ENCODE data around the gene PTPRR. TPM values are rescaled to one million over a fixed set of nuclear protein-coding genes. Genes with fewer than 3 reads are reported as not detected.

PTPRR gene
- total RNA-seq, 2 donors from 2014 or later: 0.37 to 0.51 TPM

GRCh38 chr12:70691018-70691672 lies 229.4 kb downstream of the PTPRR start:
- Histone ChIP-seq H3K4me3 (no peak overlapping the region), H3K9me3 (no peaks in the 10 kb centered on the region), H3K4me1 (peaks cover 0 to 11% of the 10 kb centered on the region in 2 donors), H3K27me3 (no peaks in the 10 kb centered on the region), H3K27ac (peak overlapping the region in 1 of 2 donors; percentile 44), H3K36me3 (no peaks in the 10 kb centered on the region)
- DNase-seq (ENCODE audit: low spot score): no peak
- no peak for TF ChIP-seq CTCF (IDR thresholded peaks at IDR 0.05)

GRCh38 chr12:70686907-70687306 lies 233.6 kb downstream of the PTPRR start:
- DNase-seq (ENCODE audit: low spot score): no peak
- no peak for TF ChIP-seq CTCF (IDR thresholded peaks at IDR 0.05)

GRCh38 chr12:70686299-70686698 lies 234.2 kb downstream of the PTPRR start:
- H3K4me3 ChIP-seq: no peak overlapping the region
- TF ChIP-seq CTCF (IDR thresholded peaks at IDR 0.05): no peak

More at GRCh38 chr12:70686907-70687306, 233.6 kb downstream of the PTPRR start:
- H3K27me3 ChIP-seq: no peaks in the 10 kb centered on the region
- no peak overlapping the region for H3K4me3 ChIP-seq
- no peak overlapping the region for H3K27ac ChIP-seq
- H3K4me1 ChIP-seq: peaks cover 0 to 11% of the 10 kb centered on the region in 2 donors
- no peaks in the 10 kb centered on the region for H3K9me3 ChIP-seq
- no peaks in the 10 kb centered on the region for H3K36me3 ChIP-seq

GRCh38 chr12:70683976-70684375 lies 236.6 kb downstream of the PTPRR start:
- Histone ChIP-seq H3K4me1 (no peaks in the 10 kb centered on the region), H3K27me3 (no peaks in the 10 kb centered on the region), H3K9me3 (no peaks in the 10 kb centered on the region), H3K4me3 (no peak overlapping the region), H3K27ac (no peak overlapping the region), H3K36me3 (no peaks in the 10 kb centered on the region)
- TF ChIP-seq CTCF (IDR thresholded peaks at IDR 0.05): no peak
- DNase-seq (ENCODE audit: low spot score): no peak

More at GRCh38 chr12:70686299-70686698, 234.2 kb downstream of the PTPRR start:
- no peaks in the 10 kb centered on the region for H3K9me3 ChIP-seq
- H3K36me3 ChIP-seq: no peaks in the 10 kb centered on the region
- peaks cover 0 to 8% of the 10 kb centered on the region in 2 donors for H3K4me1 ChIP-seq
- DNase-seq (ENCODE audit: low spot score): no peak
- no peak overlapping the region for H3K27ac ChIP-seq
- no peaks in the 10 kb centered on the region for H3K27me3 ChIP-seq

- no peak overlapping the region for H3K4me3 ChIP-seq
- no peaks in the 10 kb centered on the region for H3K36me3 ChIP-seq
- no peak overlapping the region for H3K27ac ChIP-seq
- H3K27me3 ChIP-seq: no peaks in the 10 kb centered on the region
- no peak for DNase-seq (ENCODE audit: low spot score)
- TF ChIP-seq CTCF (IDR thresholded peaks at IDR 0.05): no peak
- no peaks in the 10 kb centered on the region for H3K9me3 ChIP-seq
- no peaks in the 10 kb centered on the region for H3K4me1 ChIP-seq
These were observed 248.8 kb downstream of the PTPRR start for GRCh38 chr12:70671698-70672097.

GRCh38 chr12:70670948-70671347 lies 249.6 kb downstream of the PTPRR start:
- H3K4me1 ChIP-seq: no peaks in the 10 kb centered on the region
- H3K9me3 ChIP-seq: no peaks in the 10 kb centered on the region
- TF ChIP-seq CTCF (IDR thresholded peaks at IDR 0.05): no peak
- no peaks in the 10 kb centered on the region for H3K27me3 ChIP-seq
- H3K27ac ChIP-seq: no peak overlapping the region
- H3K4me3 ChIP-seq: no peak overlapping the region
- H3K36me3 ChIP-seq: no peaks in the 10 kb centered on the region
- no peak for DNase-seq (ENCODE audit: low spot score)

Measured in right atrium auricular region (tissue), 2 donors.